GM23248 (cell line): Measurements from ENCODE around the gene CTBS. TPM values are rescaled to one million over a fixed set of nuclear protein-coding genes. Genes with fewer than 3 reads are reported as not detected.

Experiments used
- DNase-seq: peaks from one replicate; pipeline ENCODE4 v3.0.0-alpha.2; 2015
- H2AFZ ChIP-seq: fragments of 200-600 bp; sonication (generic); 2 replicates; pipeline ENCODE4 v1.6.1; 2016; ENCODE audit warnings: antibody characterized with exemption
- H3F3A ChIP-seq: fragments of 200-600 bp; sonication (generic); 2 replicates; pipeline ENCODE4 v1.6.1; 2016; ENCODE audit warnings: mild to moderate bottlenecking, antibody characterized with exemption, mixed run types; ENCODE audit not compliant: insufficient read depth
- H3K27ac ChIP-seq: fragments of 200-600 bp; sonication (generic); 2 replicates; pipeline ENCODE4 v1.5.1; 2016; ENCODE audit warnings: mild to moderate bottlenecking
- H3K27me3 ChIP-seq: fragments of 200-600 bp; sonication (generic); replicated peaks from 2 replicates; pipeline ENCODE4 v1.6.1; 2016; ENCODE audit warnings: mild to moderate bottlenecking; ENCODE audit not compliant: insufficient read depth
- H3K36me3 ChIP-seq: fragments of 200-600 bp; sonication (generic); 2 replicates; pipeline ENCODE4 v1.6.1; 2016; ENCODE audit warnings: low read depth, mild to moderate bottlenecking
- H3K4me1 ChIP-seq: fragments of 200-600 bp; sonication (generic); 2 replicates; pipeline ENCODE4 v1.6.1; 2016; ENCODE audit warnings: mild to moderate bottlenecking; ENCODE audit not compliant: insufficient read depth
- H3K4me2 ChIP-seq: fragments of 200-600 bp; sonication (generic); one replicate; pipeline ENCODE4 v1.6.1; 2016; ENCODE audit warnings: mild to moderate bottlenecking; ENCODE audit not compliant: unreplicated experiment
- H3K4me3 ChIP-seq: fragments of 200-600 bp; sonication (generic); 2 replicates; pipeline ENCODE4 v1.5.1; 2016; ENCODE audit warnings: mild to moderate bottlenecking
- H3K79me2 ChIP-seq: fragments of 200-600 bp; sonication (generic); 2 replicates; pipeline ENCODE4 v1.6.1; 2016; ENCODE audit warnings: mild to moderate bottlenecking; ENCODE audit not compliant: insufficient read depth
- H3K9ac ChIP-seq: fragments of 200-600 bp; sonication (generic); 2 replicates; pipeline ENCODE4 v1.6.1; 2016; ENCODE audit warnings: mild to moderate bottlenecking
- H3K9me2 ChIP-seq: fragments of 200-600 bp; sonication (generic); 2 replicates; pipeline ENCODE4 v1.6.1; 2016; ENCODE audit warnings: mixed run types, mild to moderate bottlenecking, moderate library complexity; ENCODE audit not compliant: insufficient read depth
- H3K9me3 ChIP-seq: fragments of 200-600 bp; sonication (generic); one replicate; pipeline ENCODE4 v1.6.1; 2017; ENCODE audit warnings: low read depth
- H4K20me1 ChIP-seq: fragments of 200-600 bp; sonication (generic); 2 replicates; pipeline ENCODE4 v1.6.0; 2016; ENCODE audit not compliant: insufficient read depth
- EZH2 ChIP-seq: fragments of 200-600 bp; sonication (generic); IDR thresholded peaks from 2 replicates; pipeline ENCODE4 v1.6.1; 2018; ENCODE audit warnings: antibody characterized with exemption, mild to moderate bottlenecking; ENCODE audit not compliant: insufficient read depth, poor library complexity, severe bottlenecking
- EZH2phosphoT487 ChIP-seq: fragments of 200-600 bp; sonication (generic); IDR thresholded peaks from 2 replicates; pipeline ENCODE4 v1.6.1; 2018; ENCODE audit warnings: antibody characterized with exemption, moderate library complexity, mild to moderate bottlenecking, low read depth; ENCODE audit not compliant: insufficient read depth
- WGBS, 2 experiments: methylation state at CpG; one replicate each; pipeline ENCODE4 v1.1.6; 2015 to 2017; ENCODE audit warnings: low lambda C conversion rate in 2 of 2, low coverage in 1 of 2; ENCODE audit errors: missing lambda C conversion rate in 2 of 2; 5-methylcytosine and 5-hydroxymethylcytosine counted together
- in situ Hi-C: fragments of 300-500 bp; cut with MboI; formaldehyde crosslinking; loops from 2 replicates; pipeline ENCODE4 v1.15.0; 2020
- polyA plus RNA-seq: library from polyadenylated mRNA; unstranded; fragments of >200 nt; fragmentation: Nextera tagmentation; extraction: Ambion mirVana; gene quantifications from 2 replicates; pipeline ENCODE4 v1.2.1, GENCODE V29; 2016
- total RNA-seq: library from RNA; depleted of rRNA; stranded (reverse); fragments of >200 nt; shearing (Covaris generic); gene quantifications from 2 replicates; pipeline ENCODE4 v1.2.3, GENCODE V29; 2014

CTBS gene
- total and polyA plus RNA-seq, 2 experiments from 2014 or later, result 22.9 to 52.4 TPM

- no peaks in the 10 kb centered on the region for H3K36me3 ChIP-seq
- DNase-seq, result peak; percentile 95
- peak overlapping the region; percentile 84 for H3K4me2 ChIP-seq
- H3K4me3 ChIP-seq, result peak overlapping the region; percentile 56
- in situ Hi-C loops, result loop anchor here (10.0 to 25.0 kb wide), 3 partner anchors 135 to 707 kb away; no protein-coding TSS in a partner anchor
- H3K27ac ChIP-seq, result peak overlapping the region; percentile 95
- no peaks in the 10 kb centered on the region for H3K27me3 ChIP-seq
- H3K9me3 ChIP-seq, result no peaks in the 10 kb centered on the region
- 8 to 11% methylated on average over 9 of the region's 9 CpGs for WGBS, 2 experiments
- peak overlapping the region; percentile 80 for H2AFZ ChIP-seq
- no peak for TF ChIP-seq EZH2phosphoT487
- H3K9ac ChIP-seq, result peak overlapping the region; percentile 77
- peaks cover 14% of the 10 kb centered on the region for H3F3A ChIP-seq
- no peaks in the 10 kb centered on the region for H3K79me2 ChIP-seq
- H3K9me2 ChIP-seq, result no peaks in the 10 kb centered on the region
- H3K4me1 ChIP-seq, result peaks cover 16% of the 10 kb centered on the region
- H4K20me1 ChIP-seq, result no peaks in the 10 kb centered on the region
Observed at GRCh38 chr1:84619383-84620102, 45.3 kb upstream of the CTBS start.

DNA sequence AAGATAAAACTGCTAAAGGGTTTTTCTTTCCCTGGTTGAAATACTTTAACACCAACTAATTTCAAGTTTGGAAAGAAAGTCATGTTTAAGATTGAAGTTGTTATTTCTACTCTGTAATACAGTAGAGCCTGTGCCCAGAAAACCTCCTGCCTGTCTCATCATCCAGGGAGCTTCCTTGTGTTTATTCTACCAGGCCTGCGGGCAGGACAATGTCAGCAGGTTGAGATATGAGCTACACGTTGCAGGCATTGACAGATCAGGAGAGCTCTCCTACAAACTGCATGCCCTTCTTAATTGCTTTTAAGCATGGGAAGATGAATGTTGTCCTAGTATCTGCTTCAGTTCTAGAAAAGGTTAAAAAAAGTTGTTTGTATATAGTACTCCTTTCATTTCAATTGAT is 43.1 kb upstream of the CTBS start:
- Histone ChIP-seq H3K9ac (no peak overlapping the region), H4K20me1 (no peaks in the 10 kb centered on the region), H2AFZ (0 out of 2 replicates have a peak overlapping the region, but pooled peaks have one; percentile 2), H3K27me3 (no peaks in the 10 kb centered on the region), H3K36me3 (no peaks in the 10 kb centered on the region), H3K4me3 (no peak overlapping the region), H3K9me2 (no peaks in the 10 kb centered on the region), H3K27ac (no peak overlapping the region), H3K9me3 (no peaks in the 10 kb centered on the region), H3K4me1 (peaks cover 16% of the 10 kb centered on the region), H3F3A (peaks cover 14% of the 10 kb centered on the region), H3K4me2 (no peak overlapping the region), H3K79me2 (no peaks in the 10 kb centered on the region)
- WGBS, 2 experiments, result 60 to 77% methylated on average over 2 of the region's 2 CpGs
- in situ Hi-C loops, result loop anchor here (25.0 kb wide), 2 partner anchors 455 to 705 kb away; no protein-coding TSS in a partner anchor
- no peak for TF ChIP-seq EZH2
- no peak for TF ChIP-seq EZH2phosphoT487
- no peak for DNase-seq

- Histone ChIP-seq H3K4me3 (no peak overlapping the region), H2AFZ (no peak overlapping the region), H3K27me3 (no peaks in the 10 kb centered on the region), H4K20me1 (no peaks in the 10 kb centered on the region), H3K36me3 (no peaks in the 10 kb centered on the region), H3K4me2 (no peak overlapping the region), H3K4me1 (peaks cover 16% of the 10 kb centered on the region), H3K79me2 (no peaks in the 10 kb centered on the region), H3K9me3 (no peaks in the 10 kb centered on the region), H3F3A (peaks cover 14% of the 10 kb centered on the region), H3K9ac (no peak overlapping the region), H3K27ac (no peak overlapping the region), H3K9me2 (no peaks in the 10 kb centered on the region)
- in situ Hi-C loops, result loop anchor here (25.0 kb wide), 2 partner anchors 453 to 703 kb away; no protein-coding TSS in a partner anchor
- no peak for DNase-seq
- TF ChIP-seq EZH2phosphoT487 (no peak), EZH2 (no peak)
- 91 to 100% methylated on average over 1 of the region's 1 CpG for WGBS, 2 experiments
Observed at GRCh38 chr1:84615790-84616189, 41.5 kb upstream of the CTBS start.

DNA sequence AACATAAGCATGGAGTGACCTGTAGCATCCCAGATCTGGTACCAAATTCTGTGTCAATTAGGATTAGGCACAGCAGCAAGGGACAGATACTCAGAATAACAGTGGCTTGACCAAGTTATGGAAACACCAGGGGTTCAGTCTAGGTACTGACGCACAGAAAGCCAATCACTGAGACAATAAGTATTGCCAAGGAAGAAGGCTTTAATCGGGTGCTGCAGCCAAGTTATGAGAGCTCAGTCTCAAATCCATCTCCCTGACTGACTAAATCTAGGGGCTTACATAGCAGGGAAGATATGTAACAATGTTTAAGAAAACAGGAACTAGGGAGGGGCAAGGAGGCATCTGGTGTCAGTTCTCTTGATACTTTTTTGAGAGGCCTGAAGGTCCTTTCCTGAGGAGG is 39.6 kb upstream of the CTBS start:
- TF ChIP-seq EZH2 (no peak), EZH2phosphoT487 (no peak)
- H3F3A ChIP-seq, result peaks cover 3% of the 10 kb centered on the region; the same call in 1 of the 2 replicates

More for the DNA sequence above, 39.6 kb upstream of the CTBS start:
- Histone ChIP-seq H3K27me3 (no peaks in the 10 kb centered on the region), H3K4me1 (peaks cover 3% of the 10 kb centered on the region), H3K4me2 (no peak overlapping the region), H3K9me2 (no peaks in the 10 kb centered on the region), H3K4me3 (no peak overlapping the region), H3K27ac (no peak overlapping the region), H4K20me1 (no peaks in the 10 kb centered on the region), H3K36me3 (no peaks in the 10 kb centered on the region), H3K9ac (no peak overlapping the region), H3K79me2 (no peaks in the 10 kb centered on the region), H2AFZ (no peak overlapping the region), H3K9me3 (no peaks in the 10 kb centered on the region)
- in situ Hi-C loops, result loop anchor here (25.0 kb wide), 2 partner anchors 452 to 702 kb away; no protein-coding TSS in a partner anchor
- DNase-seq, result no peak
- WGBS, 2 experiments, result 66 to 70% methylated on average over 2 of the region's 2 CpGs
